C4-2B (cell line): ENCODE data around the gene RNF144A.

Source experiments
- H3K27ac ChIP-seq: fragments of 450-650 bp; 2 replicates; pipeline ENCODE4 v1.5.1; 2017
- CTCF ChIP-seq: fragments of 450-650 bp; conservative IDR thresholded peaks from 2 replicates; pipeline ENCODE4 v1.5.1; 2017; ENCODE audit warnings: mild to moderate bottlenecking
- ZFX ChIP-seq: fragments of 450-650 bp; IDR thresholded peaks from 2 replicates; pipeline ENCODE4 v1.6.1; 2017

Gene RNF144A

GRCh38 chr2:6917071-6917760, at the start of gene RNF144A:
RNF144A (plus strand) TSS chr2:6917412; CDS start chr2:6996927, 79,515 bp downstream.
- TF ChIP-seq ZFX (peak; percentile 69), CTCF (peak; percentile 95)
- peak within 1 kb of the TSS; percentile 61 for H3K27ac ChIP-seq

GRCh38 chr2:6872394-6872793, 44.8 kb upstream of the RNF144A start:
- no peak overlapping the region for H3K27ac ChIP-seq
- TF ChIP-seq ZFX (no peak), CTCF (no peak)

GRCh38 chr2:6874032-6874431, 43.2 kb upstream of the RNF144A start:
- no peak overlapping the region for H3K27ac ChIP-seq
- TF ChIP-seq ZFX: no peak
- no peak for TF ChIP-seq CTCF

- TF ChIP-seq CTCF (no peak), ZFX (no peak)
Observed at GRCh38 chr2:6876309-6876708, 40.9 kb upstream of the RNF144A start.

GRCh38 chr2:6877402-6878304, 39.6 kb upstream of the RNF144A start, which contains the start of gene RSAD2:
RSAD2 (plus strand) TSS chr2:6877777; CDS start chr2:6877801, 24 bp downstream.
- TF ChIP-seq CTCF (no peak), ZFX (no peak)
- no peak within 1 kb of the TSS for H3K27ac ChIP-seq

More at GRCh38 chr2:6876309-6876708, 40.9 kb upstream of the RNF144A start:
- H3K27ac ChIP-seq: no peak overlapping the region

GRCh38 chr2:6878549-6878948, 38.7 kb upstream of the RNF144A start:
- H3K27ac ChIP-seq: no peak overlapping the region
- no peak for TF ChIP-seq ZFX
- TF ChIP-seq CTCF: no peak

GRCh38 chr2:6879011-6879410, 38.2 kb upstream of the RNF144A start:
- no peak for TF ChIP-seq CTCF
- no peak for TF ChIP-seq ZFX
- H3K27ac ChIP-seq: no peak overlapping the region
